Endometrium (tissue), 2 donors: ENCODE results near the gene UBXN10.

ENCODE experiments used
- FAIRE-seq: peaks from 2 replicates; lab custom pipeline; 2012; peaks lifted over from hg19 to GRCh38; lab: Jason Lieb, UNC
- donor health status: control.
- donor health status: control.

The UBXN10 gene

DNA sequence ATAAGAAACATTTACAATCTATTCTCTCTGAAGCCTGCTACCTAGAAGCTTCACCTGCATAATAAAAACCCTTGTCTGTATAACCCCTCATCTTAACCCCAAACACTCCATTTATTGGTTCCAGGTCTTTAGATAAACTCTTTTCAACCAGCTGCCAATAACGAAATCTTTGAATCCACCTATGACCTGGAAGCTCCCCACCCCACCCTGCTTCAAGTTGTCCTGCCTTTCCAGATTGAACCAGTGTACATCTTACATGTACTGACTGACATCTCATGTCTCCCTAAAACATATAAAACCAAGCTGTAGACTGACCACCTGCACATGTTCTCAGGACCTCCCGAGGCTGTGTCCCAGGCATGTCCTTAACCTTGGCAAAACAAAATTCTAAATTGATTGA lies 54.1 kb downstream of the UBXN10 start:
- no peak for FAIRE-seq

DNA sequence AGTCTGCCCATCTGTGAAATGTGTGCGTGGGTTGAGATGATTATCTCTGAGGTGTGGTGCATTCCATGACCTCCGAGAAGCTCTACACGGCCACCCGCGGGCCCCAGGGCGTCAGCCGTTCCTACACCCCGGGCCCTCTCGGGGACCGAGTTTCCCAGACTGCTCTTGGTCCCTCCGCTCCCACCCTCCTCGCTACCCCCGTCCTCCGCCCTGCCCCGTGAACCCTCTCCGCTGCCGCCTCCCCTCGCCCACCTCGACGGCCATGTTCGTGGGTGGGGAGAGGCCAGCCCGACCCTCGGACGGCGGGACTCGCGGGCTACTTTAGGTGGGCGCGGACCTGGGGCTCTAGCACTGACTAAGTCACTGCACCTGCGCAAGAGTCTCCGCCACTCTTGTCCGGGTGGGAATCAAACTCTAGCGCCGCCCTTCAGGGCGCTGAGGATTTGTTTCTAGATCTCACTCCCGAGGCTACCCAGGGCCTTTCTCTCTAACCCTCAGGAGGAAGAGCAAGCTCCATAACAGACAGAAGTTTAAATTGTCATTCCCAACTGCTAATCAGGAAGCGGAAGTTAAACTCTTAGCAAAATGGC lies 57.1 kb downstream of the UBXN10 start:
- FAIRE-seq = no peak
